GM10248 (cell line): ENCODE results near the gene HOXC12.

Experiments used
- CTCF ChIA-PET: fragments of 300-600 bp; sonication (Branson Sonifier 250); formaldehyde crosslinking; extraction: SDS; loops from one replicate; lab custom pipeline; 2021; ENCODE audit warnings: antibody characterized with exemption; lab: Yijun Ruan, JAX
- POLR2A ChIA-PET: fragments of 350-650 bp; sonication (Branson Sonifier 250); formaldehyde crosslinking; extraction: SDS; loops from one replicate; lab custom pipeline; 2020; ENCODE audit warnings: antibody characterized with exemption; lab: Yijun Ruan, JAX
- DNase-seq: peaks from one replicate; pipeline ENCODE4 v3.0.0; 2012; ENCODE audit errors: extremely low spot score
- CTCF ChIP-seq: IDR thresholded peaks from 2 replicates; pipeline ENCODE4 v1.5.1; 2012; ENCODE audit warnings: mild to moderate bottlenecking, low read depth; ENCODE audit errors: extremely low read depth, missing control alignments, control extremely low read depth

The HOXC12 gene

GRCh38 chr12:53963005-53963404 is 8.3 kb downstream of the HOXC12 start:
- POLR2A ChIA-PET = no interaction called here
- TF ChIP-seq CTCF = no peak
- CTCF ChIA-PET = interaction anchor here (0.8 to 3.1 kb wide), 5 partner anchors 8 to 416 kb away, joined by 3 to 9 read pairs (median 3); partner anchors contain the start of gene HOXC10
- no peak for DNase-seq

DNA sequence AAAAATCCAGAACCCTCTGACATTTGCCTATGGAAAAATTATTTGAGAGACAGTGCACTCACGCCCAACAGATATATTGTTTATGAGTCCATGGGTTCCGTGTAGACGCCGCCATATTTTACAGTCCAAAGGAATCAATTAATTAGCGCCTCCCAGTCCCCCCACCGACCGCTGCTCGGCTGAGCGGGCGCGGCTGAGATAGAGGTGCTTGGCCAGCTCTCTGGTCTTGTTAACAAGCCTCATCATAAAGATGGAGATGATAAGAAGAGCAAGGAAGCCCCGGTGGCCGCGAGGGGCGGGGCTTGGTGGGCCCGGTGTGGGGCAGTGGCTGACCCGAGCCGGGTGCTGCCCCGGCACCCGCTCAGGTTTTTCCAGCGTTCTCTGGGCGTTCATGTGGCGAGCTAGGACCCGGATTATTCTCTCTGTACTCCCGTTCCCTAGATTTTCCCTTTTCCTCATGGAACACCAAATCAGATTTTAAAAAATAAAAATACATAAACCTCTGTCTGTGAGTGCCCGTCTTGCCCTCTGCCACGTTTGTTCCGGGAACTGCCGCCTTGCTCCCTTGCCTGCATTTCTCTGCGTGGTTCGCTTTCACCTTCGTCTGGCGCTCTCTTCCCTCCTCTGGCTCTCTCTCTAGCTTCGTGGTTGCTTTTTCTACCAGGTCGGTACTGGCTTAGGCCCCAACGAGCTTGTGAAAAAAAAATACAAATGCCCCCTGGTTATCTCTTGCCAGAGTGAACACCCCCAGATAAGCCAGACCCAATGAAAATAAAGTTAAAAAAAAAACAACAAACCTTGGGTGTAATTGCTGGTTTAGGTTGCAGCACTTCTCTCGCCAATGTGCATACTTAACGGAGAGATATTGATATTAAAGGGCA is 9.0 kb downstream of the HOXC12 start:
- DNase-seq = no peak
- TF ChIP-seq CTCF = no peak
- ChIA-PET CTCF (interaction anchor here (0.8 to 3.1 kb wide), 5 partner anchors 8 to 416 kb away, joined by 3 to 9 read pairs (median 3); partner anchors contain the start of genes HOXC10 and HOXC12), POLR2A (no interaction called here)

DNA sequence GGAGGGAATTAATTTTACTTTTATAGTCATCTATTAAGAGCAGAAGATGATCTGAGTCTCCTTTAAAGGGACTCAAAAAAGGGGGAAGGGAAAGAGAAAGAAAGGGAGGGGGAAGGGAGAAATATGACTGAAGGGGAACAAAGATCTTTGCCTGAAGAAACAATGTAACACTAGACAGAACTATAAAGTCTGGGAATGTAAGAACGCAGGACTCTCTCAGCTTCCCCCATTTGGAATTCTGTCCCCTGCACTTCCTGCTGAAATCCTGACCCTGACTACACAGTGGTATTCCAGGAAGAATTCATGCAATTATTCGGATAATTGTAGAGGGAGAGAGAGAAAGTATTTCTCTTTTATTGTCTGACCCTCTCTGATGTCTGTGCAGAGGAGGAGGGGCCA is 9.6 kb downstream of the HOXC12 start:
- no peak for DNase-seq
- ChIA-PET POLR2A (no interaction called here), CTCF (interaction anchor here (1.0 to 3.1 kb wide), 4 partner anchors 10 to 30 kb away, joined by 3 to 9 read pairs (median 4); partner anchors contain the start of genes HOXC10 and HOXC12)
- TF ChIP-seq CTCF = no peak

GRCh38 chr12:53965281-53966084 is 10.8 kb downstream of the HOXC12 start:
- DNase-seq = no peak
- no peak for TF ChIP-seq CTCF
- ChIA-PET POLR2A (no interaction called here), CTCF (interaction anchor here (1.0 to 1.8 kb wide), 3 partner anchors 19 to 40 kb away, joined by 3 to 5 read pairs (median 3); partner anchors contain the start of gene HOXC10)

- no peak for TF ChIP-seq CTCF
- CTCF ChIA-PET = interaction anchor here (1.0 to 1.8 kb wide), 2 partner anchors 32 to 39 kb away, joined by 3 to 5 read pairs; no protein-coding TSS in a partner anchor
- DNase-seq = no peak
- POLR2A ChIA-PET = no interaction called here
Observed at GRCh38 chr12:53966085-53966384, 11.3 kb downstream of the HOXC12 start.
